Panc1 (cell line): Measurements from ENCODE around the gene LYPD6B. TPM values are rescaled to one million over a fixed set of nuclear protein-coding genes. Genes with fewer than 3 reads are reported as not detected.

Source experiments
- ATAC-seq: fragments of 200-7000 bp; cut with Tn5 transposase; 2 replicates; pipeline ENCODE4 v1.9.1; 2020; ENCODE audit warnings: mild to moderate bottlenecking, moderate library complexity
- BruUV-seq: library from RNA; stranded (reverse); fragments of 400-500 nt; replicated peaks from 2 replicates; lab custom pipeline; 2021; lab: Mats Ljungman, UMichigan
- CTCF ChIA-PET: fragments of 300-600 bp; sonication (Branson Sonifier 250); formaldehyde crosslinking; loops from one replicate; lab custom pipeline; 2022; ENCODE audit warnings: antibody characterized with exemption; lab: Charles Lee
- POLR2A ChIA-PET: fragments of 300-600 bp; sonication (Branson Sonifier 250); formaldehyde crosslinking; loops from one replicate; lab custom pipeline; 2022; ENCODE audit warnings: antibody characterized with exemption; lab: Charles Lee
- DNase-seq: peaks from one replicate; pipeline ENCODE4 v3.0.0-alpha.2; 2010; ENCODE audit warnings: low read depth, low spot score
- H3K27ac ChIP-seq: 2 replicates; pipeline ENCODE4 v1.5.1; 2011; ENCODE audit warnings: mild to moderate bottlenecking, low read length, inconsistent platforms
- H3K27me3 ChIP-seq: fragments of 200-500 bp; sonication (Bioruptor generic); 2 replicates; pipeline ENCODE4 v1.6.0; 2014; ENCODE audit warnings: low read length, inconsistent platforms; ENCODE audit not compliant: control insufficient read depth, insufficient read depth
- H3K36me3 ChIP-seq: fragments of 200-500 bp; sonication (Bioruptor generic); 2 replicates; pipeline ENCODE4 v1.5.1; 2014; ENCODE audit warnings: inconsistent platforms, mild to moderate bottlenecking, low read length, moderate library complexity; ENCODE audit not compliant: control insufficient read depth, insufficient read depth
- H3K4me1 ChIP-seq: 2 replicates; pipeline ENCODE4 v1.5.1; 2011; ENCODE audit warnings: inconsistent platforms, mild to moderate bottlenecking, low read length, moderate library complexity; ENCODE audit not compliant: control insufficient read depth, insufficient read depth
- H3K4me3 ChIP-seq, 2 experiments: 2 replicates each; pipeline ENCODE4 v1.5.1; 2011 to 2012; ENCODE audit warnings: low read depth in 2 of 2, low read length in 2 of 2, mild to moderate bottlenecking in 2 of 2, inconsistent platforms in 1 of 2, moderate library complexity in 1 of 2
- H3K9me3 ChIP-seq: fragments of 200-500 bp; sonication (Bioruptor generic); 2 replicates; pipeline ENCODE4 v1.5.1; 2014; ENCODE audit warnings: low read depth, mild to moderate bottlenecking, inconsistent platforms, low read length, moderate library complexity; ENCODE audit not compliant: control insufficient read depth, insufficient read depth
- POLR2AphosphoS5 ChIP-seq: IDR thresholded peaks from 2 replicates; pipeline ENCODE4 v1.6.1; 2012; ENCODE audit warnings: mild to moderate bottlenecking, low read depth, low read length, moderate library complexity
- SIN3A ChIP-seq: IDR thresholded peaks from 2 replicates; pipeline ENCODE4 v1.6.1; 2012; ENCODE audit warnings: low read depth, mild to moderate bottlenecking, low read length, moderate library complexity, borderline replicate concordance; ENCODE audit not compliant: insufficient read depth
- TCF7L2 ChIP-seq: IDR thresholded peaks from 2 replicates; pipeline ENCODE4 v1.6.1; 2011; ENCODE audit warnings: mild to moderate bottlenecking, low read depth, low read length, inconsistent platforms
- in situ Hi-C: cut with HindIII; loops from 2 replicates; pipeline ENCODE4 v1.10.0; 2016; ENCODE audit warnings: low sequenced_read_pairs, low pct_unique_long_range_greater_than_20kb
- intact Hi-C: fragments of 100-400 bp; cut with micrococcal nuclease; formaldehyde crosslinking; loops from one replicate; pipeline ENCODE4 v1.10.0; 2022; ENCODE audit not compliant: unreplicated experiment
- total RNA-seq: library from RNA; stranded (reverse); gene quantifications from one replicate; pipeline ENCODE4 v1.2.1, GENCODE V29; 2021; ENCODE audit not compliant: unreplicated experiment
- TF ChIP-seq, protein P1 (sequence below): fragments of 450-650 bp; IDR thresholded peaks from 2 replicates; pipeline ENCODE4 v1.5.1; 2017; ENCODE audit warnings: mild to moderate bottlenecking
- TF ChIP-seq, protein P2 (sequence below), 2 experiments: IDR thresholded peaks; 2 replicates each; pipeline ENCODE4 v1.6.1; 2011 to 2012; ENCODE audit warnings: low read depth in 2 of 2, control low read depth in 1 of 2, low read length in 1 of 2, mild to moderate bottlenecking in 1 of 2, moderate library complexity in 1 of 2; ENCODE audit not compliant: insufficient read depth in 1 of 2

Gene LYPD6B
- total RNA-seq, 1 experiment from 2014 or later: 2.2 TPM

DNA sequence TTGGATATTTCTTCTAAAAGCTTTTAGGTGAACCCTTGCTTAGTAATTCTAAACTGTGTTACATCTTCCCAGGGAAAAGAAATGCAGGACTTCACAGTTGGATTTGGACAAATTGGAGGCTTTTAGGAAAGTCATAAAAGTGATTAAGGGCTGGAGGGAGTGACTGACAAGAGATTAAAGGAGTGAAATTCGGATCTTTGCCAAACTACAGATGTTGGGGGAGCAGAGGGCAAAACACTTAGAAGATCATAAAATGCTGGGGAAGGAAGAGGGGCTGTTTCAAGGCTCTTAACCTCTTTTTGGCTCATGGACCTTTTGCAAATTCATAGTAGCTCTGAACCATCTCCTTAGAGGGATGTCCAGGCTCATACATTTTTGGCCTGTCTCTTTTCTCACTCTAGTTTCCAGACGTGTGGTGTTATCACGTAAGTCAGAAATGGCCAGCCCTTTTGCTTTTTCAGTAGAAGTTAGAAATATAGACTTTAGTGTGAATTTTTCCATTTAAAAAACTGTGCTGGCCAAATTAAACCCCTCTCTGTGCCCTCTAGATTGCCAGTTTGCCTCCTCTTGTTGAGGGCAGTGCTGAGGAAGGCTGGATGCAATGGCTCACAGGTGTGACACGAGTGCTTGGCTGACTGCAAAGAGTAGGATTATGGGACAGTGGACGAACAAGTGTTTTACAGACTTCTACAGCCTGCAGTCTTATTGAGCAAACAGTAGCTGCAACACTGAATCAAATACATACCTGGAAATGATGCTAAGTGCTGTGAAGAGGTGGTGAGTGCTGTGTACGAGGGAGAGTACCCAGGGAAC lies 109.9 kb downstream of the LYPD6B start:
- no peak for ATAC-seq
- no peaks in the 10 kb centered on the region for H3K36me3 ChIP-seq
- no peaks in the 10 kb centered on the region for H3K9me3 ChIP-seq
- POLR2A ChIA-PET: no interaction called here
- H3K27ac ChIP-seq: no peak overlapping the region
- no peak overlapping the region for H3K4me3 ChIP-seq
- in situ Hi-C loops: no loop called here
- TF ChIP-seq, protein P1, sequence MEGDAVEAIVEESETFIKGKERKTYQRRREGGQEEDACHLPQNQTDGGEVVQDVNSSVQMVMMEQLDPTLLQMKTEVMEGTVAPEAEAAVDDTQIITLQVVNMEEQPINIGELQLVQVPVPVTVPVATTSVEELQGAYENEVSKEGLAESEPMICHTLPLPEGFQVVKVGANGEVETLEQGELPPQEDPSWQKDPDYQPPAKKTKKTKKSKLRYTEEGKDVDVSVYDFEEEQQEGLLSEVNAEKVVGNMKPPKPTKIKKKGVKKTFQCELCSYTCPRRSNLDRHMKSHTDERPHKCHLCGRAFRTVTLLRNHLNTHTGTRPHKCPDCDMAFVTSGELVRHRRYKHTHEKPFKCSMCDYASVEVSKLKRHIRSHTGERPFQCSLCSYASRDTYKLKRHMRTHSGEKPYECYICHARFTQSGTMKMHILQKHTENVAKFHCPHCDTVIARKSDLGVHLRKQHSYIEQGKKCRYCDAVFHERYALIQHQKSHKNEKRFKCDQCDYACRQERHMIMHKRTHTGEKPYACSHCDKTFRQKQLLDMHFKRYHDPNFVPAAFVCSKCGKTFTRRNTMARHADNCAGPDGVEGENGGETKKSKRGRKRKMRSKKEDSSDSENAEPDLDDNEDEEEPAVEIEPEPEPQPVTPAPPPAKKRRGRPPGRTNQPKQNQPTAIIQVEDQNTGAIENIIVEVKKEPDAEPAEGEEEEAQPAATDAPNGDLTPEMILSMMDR: no peak
- TF ChIP-seq SIN3A: no peak
- TF ChIP-seq POLR2AphosphoS5: no peak
- TF ChIP-seq TCF7L2: no peak
- TF ChIP-seq, protein P2, sequence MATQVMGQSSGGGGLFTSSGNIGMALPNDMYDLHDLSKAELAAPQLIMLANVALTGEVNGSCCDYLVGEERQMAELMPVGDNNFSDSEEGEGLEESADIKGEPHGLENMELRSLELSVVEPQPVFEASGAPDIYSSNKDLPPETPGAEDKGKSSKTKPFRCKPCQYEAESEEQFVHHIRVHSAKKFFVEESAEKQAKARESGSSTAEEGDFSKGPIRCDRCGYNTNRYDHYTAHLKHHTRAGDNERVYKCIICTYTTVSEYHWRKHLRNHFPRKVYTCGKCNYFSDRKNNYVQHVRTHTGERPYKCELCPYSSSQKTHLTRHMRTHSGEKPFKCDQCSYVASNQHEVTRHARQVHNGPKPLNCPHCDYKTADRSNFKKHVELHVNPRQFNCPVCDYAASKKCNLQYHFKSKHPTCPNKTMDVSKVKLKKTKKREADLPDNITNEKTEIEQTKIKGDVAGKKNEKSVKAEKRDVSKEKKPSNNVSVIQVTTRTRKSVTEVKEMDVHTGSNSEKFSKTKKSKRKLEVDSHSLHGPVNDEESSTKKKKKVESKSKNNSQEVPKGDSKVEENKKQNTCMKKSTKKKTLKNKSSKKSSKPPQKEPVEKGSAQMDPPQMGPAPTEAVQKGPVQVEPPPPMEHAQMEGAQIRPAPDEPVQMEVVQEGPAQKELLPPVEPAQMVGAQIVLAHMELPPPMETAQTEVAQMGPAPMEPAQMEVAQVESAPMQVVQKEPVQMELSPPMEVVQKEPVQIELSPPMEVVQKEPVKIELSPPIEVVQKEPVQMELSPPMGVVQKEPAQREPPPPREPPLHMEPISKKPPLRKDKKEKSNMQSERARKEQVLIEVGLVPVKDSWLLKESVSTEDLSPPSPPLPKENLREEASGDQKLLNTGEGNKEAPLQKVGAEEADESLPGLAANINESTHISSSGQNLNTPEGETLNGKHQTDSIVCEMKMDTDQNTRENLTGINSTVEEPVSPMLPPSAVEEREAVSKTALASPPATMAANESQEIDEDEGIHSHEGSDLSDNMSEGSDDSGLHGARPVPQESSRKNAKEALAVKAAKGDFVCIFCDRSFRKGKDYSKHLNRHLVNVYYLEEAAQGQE (IDR thresholded peaks at IDR 0.05; ENCODE audit: insufficient read depth in 1 of 2, low read depth in 2 of 2, low read length in 1 of 2): no peak
- CTCF ChIA-PET: no interaction called here
- H3K27me3 ChIP-seq: no peaks in the 10 kb centered on the region; the same call in 1 of the 2 replicates
- no peak for DNase-seq
- no peaks in the 10 kb centered on the region for H3K4me1 ChIP-seq
- intact Hi-C loops: no loop called here
- BruUV-seq: no TSS peak

DNA sequence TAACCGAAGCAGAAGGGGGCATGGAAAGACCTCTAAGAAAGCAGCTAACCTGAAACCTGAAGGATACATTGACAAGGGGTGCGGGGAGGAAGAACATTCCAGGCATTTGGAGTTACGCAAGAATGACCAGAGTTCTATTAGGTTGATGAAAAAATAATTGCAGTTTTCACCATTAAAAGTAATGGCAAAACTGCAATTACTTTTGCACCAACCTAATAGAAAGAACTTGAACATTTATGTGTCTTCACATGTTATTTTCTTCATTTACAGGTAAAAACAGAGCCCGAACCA lies 110.5 kb downstream of the LYPD6B start:
- DNase-seq (no peak), ATAC-seq (no peak)
- no peaks in the 10 kb centered on the region for H3K36me3 ChIP-seq
- ChIA-PET CTCF (no interaction called here), POLR2A (no interaction called here)
- TF ChIP-seq, protein P2 (IDR thresholded peaks at IDR 0.05; ENCODE audit: insufficient read depth in 1 of 2, low read depth in 2 of 2, low read length in 1 of 2): no peak
- H3K9me3 ChIP-seq: no peaks in the 10 kb centered on the region
- no peaks in the 10 kb centered on the region for H3K4me1 ChIP-seq
- H3K27ac ChIP-seq: no peak overlapping the region
- in situ Hi-C loops (no loop called here), intact Hi-C loops (no loop called here)
- no peak overlapping the region for H3K4me3 ChIP-seq
- no peaks in the 10 kb centered on the region; the same call in 1 of the 2 replicates for H3K27me3 ChIP-seq
- no TSS peak for BruUV-seq
